22Rv1 (cell line): Measurements from ENCODE around the gene JARID2.
A peak's percentile ranks its signal among the peaks of the same experiment; 100 is the strongest.

Experiments
- H3K27ac ChIP-seq: fragments of 450-650 bp; 2 replicates; pipeline ENCODE4 v1.5.1; 2017
- CTCF ChIP-seq: fragments of 450-650 bp; IDR thresholded peaks from 2 replicates; pipeline ENCODE4 v1.5.1; 2017; ENCODE audit warnings: mild to moderate bottlenecking
- ZFX ChIP-seq: fragments of 450-650 bp; IDR thresholded peaks from 2 replicates; pipeline ENCODE4 v1.6.1; 2017; ENCODE audit warnings: antibody characterized with exemption, borderline replicate concordance

JARID2 gene

GRCh38 chr6:15254070-15254975, 8.5 kb downstream of the JARID2 start:
- no peak overlapping the region for H3K27ac ChIP-seq
- TF ChIP-seq CTCF (peak; percentile 53), ZFX (no peak)

- no peak overlapping the region for H3K27ac ChIP-seq
- TF ChIP-seq ZFX (no peak), CTCF (no peak)
Observed at GRCh38 chr6:15255481-15255880, 9.6 kb downstream of the JARID2 start.

- H3K27ac ChIP-seq = no peak overlapping the region
- TF ChIP-seq ZFX (no peak), CTCF (no peak)
Observed at GRCh38 chr6:15255909-15256395, 10.1 kb downstream of the JARID2 start.

GRCh38 chr6:15256538-15257271, 10.8 kb downstream of the JARID2 start:
- H3K27ac ChIP-seq = no peak overlapping the region

DNA sequence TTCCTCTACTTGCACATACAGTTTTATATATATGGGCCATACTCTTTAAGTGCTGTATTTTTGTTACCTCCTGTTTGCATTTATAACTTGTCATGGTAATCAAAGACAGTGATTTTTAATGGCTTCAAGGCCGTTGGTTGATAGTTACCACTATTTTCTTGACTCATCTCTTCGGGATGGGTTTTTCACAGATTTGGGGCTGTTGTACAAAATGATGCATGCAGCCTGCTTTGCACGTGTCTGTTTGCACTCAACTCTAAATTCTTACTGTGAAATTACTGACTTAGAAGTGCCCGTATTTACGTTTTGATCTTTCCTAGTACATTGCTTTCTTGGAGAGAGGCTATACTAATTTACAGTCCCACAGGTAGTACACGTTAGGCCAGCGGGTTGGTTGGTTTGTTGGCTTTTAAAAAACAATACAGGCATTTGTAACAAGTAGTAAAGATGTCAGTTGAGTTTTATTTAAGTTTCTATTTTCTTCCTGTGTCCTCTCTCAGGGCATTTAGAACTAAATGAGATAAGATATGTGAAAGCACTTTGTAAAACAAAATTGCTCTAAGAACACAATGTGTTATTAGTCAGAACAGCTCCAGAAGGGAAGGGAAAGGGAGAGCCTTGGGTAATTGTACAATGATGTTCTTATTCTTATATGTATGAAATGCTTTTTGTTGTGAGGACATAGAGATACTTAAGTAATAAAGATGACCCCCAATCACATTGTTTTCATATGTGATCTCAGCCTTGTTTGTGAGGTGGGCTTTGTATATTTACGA, 11.7 kb downstream of the JARID2 start:
- H3K27ac ChIP-seq = no peak overlapping the region
- TF ChIP-seq CTCF (no peak), ZFX (no peak)

More at GRCh38 chr6:15256538-15257271, 10.8 kb downstream of the JARID2 start:
- TF ChIP-seq CTCF (no peak), ZFX (no peak)

GRCh38 chr6:15259766-15260098, 13.9 kb downstream of the JARID2 start:
- H3K27ac ChIP-seq = no peak overlapping the region
- TF ChIP-seq ZFX = no peak
- TF ChIP-seq CTCF = no peak
